Pons (tissue), 1 donor: Measurements from ENCODE around the gene JAM2.
"Not testable (repeated sequence)": the region's sequence is repeated elsewhere in the genome, so short reads cannot be mapped to it uniquely, and the experiment has no call there.

Experiments
- DNase-seq: peaks from one replicate; pipeline ENCODE4 v3.0.0-alpha.2; 2016; ENCODE audit warnings: low spot score

The JAM2 gene

GRCh38 chr21:25646474-25646873 is 7.4 kb downstream of the JAM2 start:
- no peak for DNase-seq

GRCh38 chr21:25647647-25648046 is 8.6 kb downstream of the JAM2 start:
- DNase-seq = peak; percentile 57

GRCh38 chr21:25649146-25649545 is 10.1 kb downstream of the JAM2 start:
- no peak for DNase-seq

GRCh38 chr21:25656412-25656811 is 17.4 kb downstream of the JAM2 start:
- no peak for DNase-seq

GRCh38 chr21:25657140-25657539 is 18.1 kb downstream of the JAM2 start:
- no peak for DNase-seq

- no peak for DNase-seq
These were observed 19.5 kb downstream of the JAM2 start for GRCh38 chr21:25658427-25659035.

- no peak for DNase-seq
These were observed 21.2 kb downstream of the JAM2 start for GRCh38 chr21:25660233-25660632.

- DNase-seq = no peak
These were observed 25.5 kb downstream of the JAM2 start for GRCh38 chr21:25664491-25664931.

GRCh38 chr21:25670726-25671125 is 31.7 kb downstream of the JAM2 start:
- no peak for DNase-seq

- DNase-seq = no peak
These were observed 37.4 kb downstream of the JAM2 start for GRCh38 chr21:25676451-25676850.

- DNase-seq = no peak
These were observed 43.3 kb downstream of the JAM2 start for GRCh38 chr21:25682382-25682781.

GRCh38 chr21:25687787-25688186 is 48.7 kb downstream of the JAM2 start:
- DNase-seq = no peak

GRCh38 chr21:25688275-25689155 is 49.5 kb downstream of the JAM2 start:
- DNase-seq = no peak

- DNase-seq = no peak
These were observed 50.2 kb downstream of the JAM2 start for GRCh38 chr21:25689226-25689625.

- DNase-seq = no peak
These were observed 52.9 kb downstream of the JAM2 start for GRCh38 chr21:25691976-25692375.

- not testable (repeated sequence) for DNase-seq
These were observed 56.4 kb downstream of the JAM2 start for GRCh38 chr21:25695461-25695860.

GRCh38 chr21:25700741-25701140 is 61.7 kb downstream of the JAM2 start:
- no peak for DNase-seq

- no peak for DNase-seq
These were observed 62.5 kb downstream of the JAM2 start for GRCh38 chr21:25701529-25701928.

- DNase-seq = peak; percentile 59
These were observed 69.5 kb downstream of the JAM2 start for GRCh38 chr21:25708467-25709065.

- no peak for DNase-seq
These were observed 70.7 kb downstream of the JAM2 start for GRCh38 chr21:25709684-25710265.

- DNase-seq = no peak
These were observed 71.5 kb downstream of the JAM2 start for GRCh38 chr21:25710550-25710949.

- not testable (repeated sequence) for DNase-seq
These were observed 75.0 kb downstream of the JAM2 start for GRCh38 chr21:25714066-25714465.
